HG03095 (cell line): Measurements from ENCODE around the gene LYST.
A peak's percentile ranks its signal among the peaks of the same experiment; 100 is the strongest.
"Not testable (repeated sequence)": the region's sequence is repeated elsewhere in the genome, so short reads cannot be mapped to it uniquely, and the experiment has no call there.

ENCODE experiments used
- ATAC-seq: cut with Tn5 transposase; IDR thresholded peaks from one replicate; pipeline ENCODE4 v1.9.1; 2021; ENCODE audit warnings: moderate library complexity; ENCODE audit not compliant: unreplicated experiment

The LYST gene

DNA sequence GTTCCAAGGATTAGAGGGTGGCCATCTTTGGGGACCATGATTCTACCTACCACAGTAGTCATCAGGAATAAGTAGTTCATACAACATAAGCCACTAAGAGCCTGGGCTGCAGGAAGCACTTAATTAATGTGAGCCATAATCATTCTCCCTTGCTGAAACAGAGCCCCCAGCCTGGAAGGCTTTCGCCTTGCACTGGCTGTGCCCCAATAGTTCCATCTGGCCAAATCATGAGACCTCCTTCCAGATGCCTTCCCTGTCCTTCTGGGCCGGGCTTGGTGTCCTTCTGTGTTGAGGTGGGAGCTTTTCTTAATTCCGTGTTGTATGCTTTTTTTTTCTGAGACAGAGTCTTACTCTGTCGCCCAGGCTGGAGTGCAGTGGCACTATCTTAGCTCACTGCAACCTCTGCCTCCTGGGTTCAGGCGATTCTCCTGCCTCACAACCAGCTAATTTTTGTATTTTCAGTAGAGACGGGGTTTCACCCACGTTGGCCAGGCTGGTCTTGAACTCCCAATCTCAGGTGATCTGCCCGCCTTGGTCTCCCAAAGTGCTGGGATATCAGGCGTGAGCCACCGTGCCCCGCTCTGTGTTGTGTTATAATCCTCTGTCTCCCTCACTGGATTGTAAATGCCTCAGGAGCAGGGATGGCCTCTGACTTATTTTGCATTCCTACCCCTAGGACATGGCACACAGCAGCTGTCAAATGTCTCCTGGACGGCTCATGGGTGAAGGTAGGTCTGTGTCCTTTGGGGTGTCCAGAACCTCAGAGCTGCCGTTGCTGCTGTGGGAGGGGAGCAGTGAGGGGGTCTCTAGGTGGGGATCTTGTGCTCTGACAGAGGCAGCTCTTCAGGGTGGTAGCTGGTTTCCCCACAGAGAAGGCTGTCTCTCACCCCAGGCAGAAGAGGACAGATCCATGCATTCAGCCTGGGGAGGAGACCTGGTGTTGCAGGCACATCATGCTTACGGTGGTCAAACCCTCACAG lies 227.2 kb downstream of the LYST start:
- ATAC-seq, result no peak

DNA sequence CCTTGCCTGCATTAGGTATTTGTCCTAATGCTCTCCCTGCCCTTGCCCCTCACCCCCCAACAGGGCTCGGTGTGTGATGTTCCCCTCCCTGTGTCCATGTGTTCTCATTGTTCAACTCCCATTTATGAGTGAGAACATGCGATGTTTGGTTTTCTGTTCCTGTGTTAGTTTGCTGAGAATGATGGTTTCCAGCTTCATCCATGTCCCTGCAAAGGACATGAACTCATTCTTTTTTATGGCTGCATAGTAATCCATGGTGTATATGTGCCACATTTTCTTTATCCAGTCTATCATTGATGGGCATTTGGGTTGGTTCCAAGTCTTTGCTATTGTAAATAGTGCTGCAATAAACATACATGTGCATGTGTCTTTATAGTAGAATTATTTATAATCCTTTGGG lies 228.1 kb downstream of the LYST start:
- not testable (repeated sequence) for ATAC-seq

DNA sequence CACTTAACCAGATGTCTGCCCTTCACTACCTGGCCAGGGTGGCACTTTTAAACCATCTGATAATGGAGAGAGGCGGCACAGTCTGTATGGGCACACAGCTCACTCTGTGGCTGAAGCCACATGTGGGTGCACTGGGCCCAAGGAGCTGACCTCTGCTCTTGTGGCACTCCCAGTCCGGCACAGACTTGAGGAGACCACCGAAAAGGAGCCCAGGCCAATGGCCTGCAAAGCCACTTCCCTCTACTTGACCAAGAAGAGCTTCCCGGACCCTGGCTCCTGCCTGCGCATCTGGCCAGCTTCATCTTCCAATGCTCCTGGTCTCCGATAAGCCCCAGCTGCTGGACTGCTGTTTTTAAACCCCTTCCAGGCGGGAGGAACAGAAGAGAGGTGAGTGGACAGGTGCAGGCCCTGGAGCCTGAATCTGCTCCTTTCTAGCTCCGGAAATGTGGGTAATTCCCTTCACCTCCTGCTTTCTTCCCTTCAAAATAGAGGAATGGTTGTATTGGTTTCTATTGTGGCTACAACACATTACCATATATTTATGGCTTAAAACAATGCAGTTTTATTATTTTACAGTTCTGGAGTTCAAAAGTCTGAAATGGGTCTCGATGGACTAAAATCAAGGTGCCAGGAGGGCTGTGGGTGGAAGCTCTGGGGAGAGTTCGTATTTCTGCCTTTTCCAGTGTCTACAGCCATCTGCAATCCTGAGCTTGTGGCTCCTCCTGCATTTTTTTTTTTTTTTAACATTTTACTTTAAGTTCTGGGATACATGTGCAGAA lies 228.8 kb downstream of the LYST start:
- no peak for ATAC-seq

DNA sequence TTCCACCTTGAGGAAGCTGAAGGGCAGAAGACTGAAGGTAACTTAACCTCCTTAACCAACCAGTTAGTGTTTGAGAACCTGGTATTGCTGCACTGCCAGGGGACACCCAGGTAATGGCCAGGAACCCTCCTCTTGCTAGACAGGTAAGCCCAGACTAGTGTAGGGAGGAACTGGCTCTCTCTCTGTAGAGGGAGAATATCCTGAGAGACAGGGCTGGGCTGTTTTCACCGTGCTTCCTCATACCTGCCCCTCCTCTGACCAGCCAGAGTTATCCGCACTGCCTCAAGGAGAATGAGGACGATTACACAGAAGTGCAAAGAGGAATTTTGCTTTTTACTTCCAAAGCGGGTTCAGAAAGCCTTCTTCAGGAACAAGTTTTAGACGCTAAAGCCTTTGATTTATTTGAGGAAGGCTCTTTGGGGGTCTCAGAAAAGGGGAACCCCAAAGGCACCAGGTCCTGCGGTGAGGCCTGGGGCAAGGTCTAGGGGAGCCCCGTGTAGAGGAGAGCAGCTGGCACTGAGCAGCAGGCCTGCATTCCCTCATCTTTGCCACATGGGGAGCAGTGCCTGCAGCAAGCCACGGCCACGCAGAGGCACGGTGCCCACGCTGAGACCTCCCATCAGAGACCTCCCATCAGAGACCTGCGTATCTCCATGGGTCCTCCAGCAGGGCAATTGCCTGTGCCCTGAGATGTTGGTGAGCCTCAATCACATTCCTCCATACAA lies 230.6 kb downstream of the LYST start:
- no peak for ATAC-seq

DNA sequence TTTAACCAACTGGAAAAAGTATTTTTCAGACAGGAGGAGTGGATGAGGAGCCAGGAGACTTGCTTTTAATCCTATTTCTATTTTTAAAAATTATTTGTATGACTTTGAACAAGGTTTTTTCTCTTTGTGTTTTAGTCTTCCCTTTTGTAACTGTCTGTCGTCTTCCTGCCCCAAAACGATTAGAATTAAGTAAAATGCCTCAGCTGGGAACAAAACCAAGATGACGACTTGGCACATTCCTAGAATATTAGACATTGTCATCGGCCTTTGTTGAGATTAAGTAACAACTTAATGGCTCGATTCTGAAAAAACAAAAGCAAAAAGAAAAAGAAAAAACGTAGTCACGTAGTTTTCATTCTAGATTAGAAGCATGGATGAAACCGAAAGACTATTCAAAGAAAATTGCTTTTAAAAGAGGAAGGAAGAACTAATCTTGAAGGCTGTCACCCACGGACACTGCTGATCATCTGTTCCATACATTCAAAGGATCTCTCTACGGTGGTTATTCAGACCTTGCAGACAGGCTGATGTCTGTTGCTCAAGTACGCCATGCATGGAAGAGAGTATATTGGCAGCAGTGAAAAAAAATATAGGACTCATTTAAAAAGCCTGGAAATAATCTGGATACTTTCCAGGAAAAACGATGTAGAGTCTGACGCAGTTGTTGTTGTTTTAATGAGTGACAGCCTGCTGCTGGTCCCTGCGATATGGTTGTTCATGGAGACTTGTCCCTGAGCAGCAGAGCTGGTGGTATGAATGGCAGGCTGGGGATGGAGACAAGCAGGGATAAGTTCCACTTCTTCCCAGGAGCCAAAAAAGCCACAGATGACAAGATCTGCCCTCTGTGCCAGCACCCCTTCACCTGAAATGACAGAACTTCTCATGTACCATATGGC lies 234.0 kb downstream of the LYST start:
- peak; percentile 91 for ATAC-seq

DNA sequence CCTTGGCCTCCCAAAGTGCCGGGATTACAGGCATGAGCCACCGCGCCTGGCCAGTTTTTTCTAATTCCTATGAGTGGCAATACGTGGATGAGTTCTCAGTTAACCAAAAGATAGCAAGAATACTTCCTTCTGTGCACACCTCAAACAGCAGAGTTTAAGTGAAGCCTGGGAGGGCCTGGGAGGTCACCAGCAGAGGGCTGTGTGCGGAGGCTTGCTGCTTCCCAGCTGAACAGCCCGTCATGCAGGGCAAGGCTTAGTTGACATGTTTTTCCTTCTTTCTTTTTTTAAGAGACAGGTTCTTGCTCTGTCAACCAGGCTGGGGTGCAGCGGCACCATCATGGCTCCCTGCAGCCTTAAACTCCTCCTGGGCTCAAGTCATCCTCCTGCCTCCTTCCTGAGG lies 234.9 kb downstream of the LYST start:
- ATAC-seq, result no peak

DNA sequence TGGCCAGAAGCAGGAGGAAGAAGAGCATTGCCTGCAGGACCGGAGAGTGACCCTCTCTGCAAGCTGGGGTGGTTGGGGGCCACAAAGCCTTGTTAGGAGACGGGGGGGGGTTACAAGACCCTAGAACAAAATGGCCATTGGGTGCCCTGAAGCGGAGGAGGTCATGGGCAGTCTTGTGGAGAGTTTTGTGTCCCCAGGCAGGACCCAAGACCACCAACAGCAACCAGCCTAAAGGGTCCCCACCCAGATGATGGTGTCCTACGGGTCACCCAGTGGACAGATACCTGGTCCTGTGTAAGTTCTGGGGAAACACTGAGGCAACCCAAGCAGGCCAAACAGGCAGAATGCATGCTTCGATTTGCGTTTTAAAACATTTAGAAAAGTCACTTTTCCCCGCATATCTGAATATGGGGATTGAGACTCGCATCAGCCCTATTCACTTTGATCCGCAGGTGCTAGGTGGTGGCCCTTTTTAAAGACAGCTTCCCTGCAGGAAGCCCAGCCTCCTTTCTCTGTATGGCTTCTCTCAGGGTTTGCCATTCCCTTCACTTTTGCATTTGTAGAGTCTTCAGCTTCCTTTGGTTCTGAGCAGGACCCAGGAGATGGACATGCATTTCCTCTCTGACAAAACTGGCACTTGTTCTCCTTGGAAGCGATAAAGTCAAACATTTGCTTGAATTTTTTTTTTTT lies 238.2 kb downstream of the LYST start:
- ATAC-seq, result no peak

DNA sequence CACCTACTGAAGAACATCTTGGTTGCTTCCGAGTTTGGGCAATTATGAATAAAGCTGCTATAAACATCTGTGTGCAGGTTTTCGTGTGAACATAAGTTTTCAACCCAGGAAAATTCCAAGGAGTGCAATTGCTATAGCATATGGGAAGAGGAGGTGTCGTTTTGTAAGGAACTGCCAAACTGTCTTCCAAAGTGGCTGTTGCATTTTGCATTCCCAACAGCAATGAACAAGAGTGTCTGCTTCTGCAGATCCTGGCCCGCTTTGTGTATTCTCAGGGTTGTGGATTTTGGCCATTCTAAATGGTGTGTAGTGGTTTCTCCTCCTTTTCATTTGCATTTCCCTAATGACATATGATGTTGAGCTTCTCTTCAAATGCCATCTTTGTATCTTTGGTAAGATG lies 240.9 kb downstream of the LYST start:
- ATAC-seq, result no peak

DNA sequence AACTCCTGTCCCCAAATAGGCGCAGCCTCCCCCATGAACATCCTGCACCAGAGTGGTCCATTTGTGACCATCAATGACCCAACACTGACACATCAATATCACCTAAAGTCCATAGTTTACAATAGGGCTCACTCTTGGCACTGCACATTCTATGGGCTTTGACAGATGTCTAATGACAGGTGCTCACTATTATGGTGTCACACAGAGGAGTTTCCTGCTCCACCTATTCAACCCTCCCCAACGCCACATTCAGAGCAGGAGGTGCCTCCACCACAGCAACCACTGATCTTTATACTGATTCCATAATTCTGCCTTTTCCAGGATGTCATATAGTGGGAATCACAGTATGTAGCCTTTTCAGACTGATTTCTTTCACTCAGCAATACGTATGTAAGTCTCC lies 241.4 kb downstream of the LYST start:
- no peak for ATAC-seq

DNA sequence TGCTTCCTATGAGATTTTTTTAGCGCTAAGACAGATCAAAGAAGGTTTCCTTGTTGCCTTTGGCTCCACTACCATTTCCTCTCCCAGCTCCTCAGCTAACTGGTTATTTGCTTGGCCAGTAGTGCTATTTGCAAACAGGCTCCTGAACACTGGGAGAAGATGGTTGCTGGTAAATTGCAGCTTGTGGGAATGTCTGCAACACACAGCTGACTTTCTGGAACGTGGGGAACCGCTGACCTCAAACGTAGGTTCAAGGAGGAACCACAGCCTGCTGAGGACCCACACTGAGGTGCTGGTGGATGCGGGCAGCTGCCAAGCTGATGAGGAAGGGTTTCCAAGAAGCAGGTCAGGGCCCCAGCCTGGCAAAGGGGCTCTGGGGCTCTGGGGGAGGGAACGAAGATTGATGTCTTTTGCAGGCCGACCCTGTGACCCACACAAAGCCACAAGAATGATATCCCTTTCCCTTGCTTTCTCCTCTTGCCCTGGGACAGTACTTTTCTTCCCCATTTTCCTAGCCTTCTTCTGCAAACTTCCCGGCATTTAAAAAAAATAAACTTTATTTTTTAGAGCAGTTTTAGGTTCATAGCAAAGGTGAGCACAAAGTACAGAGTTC lies 241.9 kb downstream of the LYST start:
- ATAC-seq, result no peak

DNA sequence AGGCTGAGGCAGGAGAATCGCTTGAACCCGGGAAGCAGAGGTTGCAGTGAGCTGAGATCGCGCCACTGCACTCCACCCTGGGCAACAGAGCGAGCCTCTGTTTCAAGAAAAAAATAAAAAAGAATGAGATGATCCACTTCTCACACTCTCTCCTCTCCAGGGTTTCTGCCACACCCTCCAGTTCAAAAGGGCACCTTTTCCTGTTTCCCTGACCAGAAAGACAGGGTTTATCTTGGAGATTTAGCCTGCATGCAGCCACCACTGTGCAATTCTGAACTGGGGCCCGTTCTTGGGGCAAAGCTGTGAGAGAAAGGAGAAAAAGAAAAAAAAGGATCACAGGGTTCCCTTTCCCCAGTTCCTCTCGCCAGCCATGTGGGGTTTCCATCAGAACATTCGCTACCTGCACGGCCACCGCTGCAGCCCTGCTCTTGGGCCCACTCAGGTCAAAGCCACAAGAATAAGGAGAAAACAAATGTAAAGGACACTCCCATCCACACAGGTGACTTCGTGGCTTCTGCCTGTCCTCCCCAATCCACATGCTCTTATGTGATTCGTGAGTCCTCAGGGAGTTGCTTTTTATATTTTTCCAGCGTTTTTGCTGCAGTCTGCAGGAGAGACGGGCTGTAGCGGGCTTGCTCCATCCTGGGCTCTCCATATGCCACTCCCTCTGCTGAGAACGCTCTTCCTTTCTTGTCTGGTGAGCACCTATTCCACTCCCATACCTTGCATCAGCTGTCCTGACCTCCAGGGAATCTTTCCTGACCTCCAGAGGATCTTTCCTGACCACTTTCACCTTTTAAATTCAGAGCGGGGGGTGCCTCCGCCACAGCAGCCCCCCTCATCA lies 243.5 kb downstream of the LYST start:
- ATAC-seq, result no peak

DNA sequence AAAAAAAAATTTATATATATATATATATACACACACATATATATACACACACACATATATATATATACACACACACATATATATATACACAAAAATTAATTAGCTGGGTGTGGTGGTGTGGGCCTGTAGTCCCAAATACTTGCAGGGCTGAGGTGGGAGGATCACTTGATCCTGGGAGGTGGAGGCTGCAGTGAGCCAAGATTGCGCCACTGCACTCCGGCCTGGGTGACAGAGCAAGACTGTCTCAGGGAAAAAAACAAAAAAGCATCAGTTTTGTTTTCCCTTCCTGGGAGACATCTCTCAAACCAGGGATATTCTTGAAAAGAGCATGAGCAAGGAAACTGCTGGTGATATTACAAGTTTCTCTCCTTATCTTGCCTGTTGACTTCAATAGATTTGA lies 247.6 kb downstream of the LYST start:
- not testable (repeated sequence) for ATAC-seq

DNA sequence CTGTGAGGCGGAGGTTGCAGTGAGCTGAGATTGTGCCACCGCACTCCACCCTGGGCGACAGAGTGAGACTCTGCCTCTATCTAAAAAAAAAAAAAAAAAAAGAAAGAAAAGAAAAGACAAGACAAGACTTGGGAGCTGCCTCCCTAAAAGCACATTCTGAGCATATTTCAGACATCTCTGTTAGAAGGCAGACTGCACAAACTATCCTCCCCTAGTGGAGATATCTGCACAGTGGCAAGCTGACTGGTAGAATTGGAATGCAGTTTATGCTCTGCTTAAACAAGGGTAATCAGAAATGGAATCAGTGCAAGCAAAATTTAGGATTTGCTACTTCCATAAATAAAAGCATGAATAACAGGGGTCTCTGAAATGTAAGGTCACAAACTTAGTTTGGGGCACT lies 248.9 kb downstream of the LYST start:
- no peak for ATAC-seq

DNA sequence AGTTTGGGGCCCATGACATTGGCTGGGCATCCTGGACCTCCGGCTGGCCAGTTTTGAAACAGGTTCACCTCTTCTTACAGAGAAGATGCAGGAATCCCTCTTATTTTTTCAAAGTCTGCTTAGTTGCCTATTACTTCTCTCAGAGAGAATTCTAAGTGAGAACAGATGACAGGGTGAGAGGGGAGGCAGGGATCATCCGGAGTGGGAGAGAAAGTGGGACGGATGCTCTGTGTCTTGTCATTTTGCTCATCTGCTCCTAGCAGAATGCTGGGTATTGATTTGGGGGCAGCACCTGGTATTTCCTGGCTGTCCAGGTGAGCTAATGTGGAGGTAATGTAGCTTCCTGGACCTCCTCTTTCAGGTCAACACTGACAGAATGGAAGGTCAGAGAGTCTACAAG lies 249.6 kb downstream of the LYST start:
- ATAC-seq, result no peak

DNA sequence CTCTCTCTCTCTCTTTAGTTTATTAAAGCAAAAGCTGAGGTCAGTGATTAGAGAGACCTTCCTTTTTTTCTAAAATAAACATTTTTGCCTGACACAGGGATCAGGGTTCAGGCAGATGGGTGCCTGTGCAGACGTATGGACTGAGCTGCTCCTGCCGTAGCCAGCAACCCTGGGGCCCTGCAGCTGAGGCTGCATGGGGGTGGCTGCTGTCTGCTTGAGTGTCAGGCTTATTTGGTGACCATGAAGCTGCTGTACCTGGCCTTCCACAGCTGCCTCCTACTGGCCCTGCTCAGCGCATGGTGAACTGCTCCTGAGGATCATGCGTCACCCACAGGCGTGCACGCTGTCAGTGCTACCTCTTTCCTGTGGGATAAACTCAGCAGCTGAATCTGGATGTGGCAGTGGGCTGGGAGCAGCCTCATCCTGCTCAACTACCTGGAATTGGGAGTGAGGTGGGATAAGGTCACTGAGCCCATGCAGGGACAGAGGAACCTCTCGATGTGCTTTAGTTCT lies 252.2 kb downstream of the LYST start:
- no peak for ATAC-seq

DNA sequence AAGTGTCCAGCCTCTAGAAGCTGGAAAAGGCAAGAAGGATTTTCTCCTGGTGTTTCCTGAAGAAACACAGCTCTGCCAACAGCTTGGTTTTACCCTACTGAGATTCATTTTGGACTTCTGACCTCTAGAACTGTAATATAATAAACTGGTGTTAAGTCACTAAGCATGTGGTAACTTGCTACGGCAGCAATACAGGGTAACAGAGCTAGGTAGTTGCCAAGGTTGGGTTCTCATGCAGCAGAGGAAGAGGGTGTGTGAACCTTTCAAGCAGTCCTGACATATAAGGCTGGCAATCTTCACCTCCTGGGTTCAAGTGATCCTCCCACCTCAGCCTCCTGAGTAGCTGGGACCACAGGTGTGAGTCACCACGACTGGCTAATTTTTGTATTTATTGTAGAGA lies 253.1 kb downstream of the LYST start:
- no peak for ATAC-seq

DNA sequence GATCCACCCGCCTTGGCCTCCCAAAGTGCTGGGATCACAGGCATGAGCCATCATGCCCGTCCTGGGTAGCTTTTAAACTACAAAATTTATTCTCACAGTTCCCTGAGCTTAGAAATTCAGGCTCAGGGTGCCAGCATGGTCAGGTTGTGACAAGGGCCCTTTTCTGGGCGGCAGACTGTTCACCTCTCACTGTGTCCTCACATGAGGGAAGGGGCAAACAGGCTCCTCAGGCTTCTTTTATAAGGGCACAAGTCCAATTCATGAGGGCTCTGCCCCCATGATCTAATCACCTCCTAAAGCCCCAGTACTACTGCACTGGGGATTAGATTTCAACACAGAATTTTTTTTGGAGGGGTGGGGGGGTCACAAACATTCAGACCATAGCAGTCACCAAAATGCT lies 253.9 kb downstream of the LYST start:
- no peak for ATAC-seq
